Activated T-cell treated with anti-CD3 and anti-CD28 coated beads, Interleukin-2, amount 50 U/mL, for 4 hours (primary cell): Measurements from ENCODE around the gene STRN3. TPM values are rescaled to one million over a fixed set of nuclear protein-coding genes. Genes with fewer than 3 reads are reported as not detected.

Experiments used
- ATAC-seq, 2 donors: fragments of 200-7000 bp; cut with Tn5 transposase; one replicate each; pipeline ENCODE4 v1.10.0; 2021
- DNase-seq: peaks from one replicate; pipeline ENCODE4 v3.0.0-alpha.2; 2020
- H3K27me3 Mint-ChIP-seq: one replicate; pipeline ENCODE4 v1.8.0; 2021; ENCODE audit warnings: low read depth, mixed read lengths
- H3K36me3 Mint-ChIP-seq: one replicate; pipeline ENCODE4 v1.8.0; 2022; ENCODE audit warnings: mixed read lengths; ENCODE audit not compliant: insufficient read depth
- H3K4me1 Mint-ChIP-seq: one replicate; pipeline ENCODE4 v1.8.0; 2021; ENCODE audit warnings: low read depth, mixed read lengths
- H3K4me3 Mint-ChIP-seq: one replicate; pipeline ENCODE4 v1.8.0; 2021; ENCODE audit warnings: mild to moderate bottlenecking, moderate library complexity, mixed read lengths
- H3K9me3 Mint-ChIP-seq: one replicate; pipeline ENCODE4 v1.8.0; 2021; ENCODE audit warnings: mixed read lengths
- total RNA-seq, 3 donors: library from RNA; stranded (reverse); gene quantifications; one replicate each; pipeline ENCODE4 v1.2.1, GENCODE V29; 2021

The STRN3 gene
- total RNA-seq, 3 donors from 2014 or later = 21.4 to 24.1 (median 23.3) TPM

GRCh38 chr14:31000629-31001338 is 25.4 kb downstream of the STRN3 start:
- Mint-ChIP-seq H3K27me3 (no peaks in the 10 kb centered on the region), H3K4me3 (no peak overlapping the region), H3K9me3 (peaks cover 8% of the 10 kb centered on the region), H3K4me1 (peaks cover 27% of the 10 kb centered on the region), H3K36me3 (peaks cover 39% of the 10 kb centered on the region)
- DNase-seq (no peak), ATAC-seq (no peak)

GRCh38 chr14:30999038-30999773 is 27.0 kb downstream of the STRN3 start:
- ATAC-seq (no peak), DNase-seq (no peak)
- H3K9me3 Mint-ChIP-seq = peaks cover 8% of the 10 kb centered on the region
- H3K4me3 Mint-ChIP-seq = no peak overlapping the region
- peaks cover 34% of the 10 kb centered on the region for H3K36me3 Mint-ChIP-seq
- H3K27me3 Mint-ChIP-seq = no peaks in the 10 kb centered on the region
- H3K4me1 Mint-ChIP-seq = peaks cover 38% of the 10 kb centered on the region

GRCh38 chr14:30998100-30998706 is 28.0 kb downstream of the STRN3 start:
- DNase-seq (no peak), ATAC-seq (no peak)
- no peaks in the 10 kb centered on the region for H3K27me3 Mint-ChIP-seq
- no peak overlapping the region for H3K4me3 Mint-ChIP-seq
- H3K36me3 Mint-ChIP-seq = peaks cover 34% of the 10 kb centered on the region
- H3K4me1 Mint-ChIP-seq = peaks cover 39% of the 10 kb centered on the region
- peaks cover 8% of the 10 kb centered on the region for H3K9me3 Mint-ChIP-seq

- no peak for ATAC-seq
- peaks cover 30% of the 10 kb centered on the region for H3K36me3 Mint-ChIP-seq
- DNase-seq = no peak
- H3K4me1 Mint-ChIP-seq = peaks cover 40% of the 10 kb centered on the region
- H3K27me3 Mint-ChIP-seq = no peaks in the 10 kb centered on the region
- H3K9me3 Mint-ChIP-seq = peaks cover 8% of the 10 kb centered on the region
- no peak overlapping the region for H3K4me3 Mint-ChIP-seq
These were observed 29.1 kb downstream of the STRN3 start for GRCh38 chr14:30996892-30997659.

- H3K27me3 Mint-ChIP-seq = no peaks in the 10 kb centered on the region
- peaks cover 47% of the 10 kb centered on the region for H3K4me1 Mint-ChIP-seq
- H3K9me3 Mint-ChIP-seq = peaks cover 8% of the 10 kb centered on the region
- H3K4me3 Mint-ChIP-seq = no peak overlapping the region
- ATAC-seq = no peak
- H3K36me3 Mint-ChIP-seq = peaks cover 24% of the 10 kb centered on the region
- DNase-seq = no peak
These were observed 30.5 kb downstream of the STRN3 start for GRCh38 chr14:30995689-30996088.

GRCh38 chr14:30994681-30995620 is 31.2 kb downstream of the STRN3 start:
- no peak overlapping the region for H3K4me3 Mint-ChIP-seq
- DNase-seq (no peak), ATAC-seq (peak; percentile 72 to 75)
- peaks cover 43% of the 10 kb centered on the region for H3K4me1 Mint-ChIP-seq
- no peaks in the 10 kb centered on the region for H3K27me3 Mint-ChIP-seq
- peaks cover 8% of the 10 kb centered on the region for H3K9me3 Mint-ChIP-seq
- peaks cover 24% of the 10 kb centered on the region for H3K36me3 Mint-ChIP-seq

- no peak overlapping the region for H3K4me3 Mint-ChIP-seq
- H3K4me1 Mint-ChIP-seq = peaks cover 53% of the 10 kb centered on the region
- H3K27me3 Mint-ChIP-seq = no peaks in the 10 kb centered on the region
- ATAC-seq (no peak), DNase-seq (no peak)
- peaks cover 10% of the 10 kb centered on the region for H3K36me3 Mint-ChIP-seq
- H3K9me3 Mint-ChIP-seq = no peaks in the 10 kb centered on the region
These were observed 33.1 kb downstream of the STRN3 start for GRCh38 chr14:30993071-30993470.

- no peak overlapping the region for H3K4me3 Mint-ChIP-seq
- H3K27me3 Mint-ChIP-seq = no peaks in the 10 kb centered on the region
- peaks cover 49% of the 10 kb centered on the region for H3K4me1 Mint-ChIP-seq
- no peaks in the 10 kb centered on the region for H3K36me3 Mint-ChIP-seq
- H3K9me3 Mint-ChIP-seq = no peaks in the 10 kb centered on the region
- DNase-seq (no peak), ATAC-seq (no peak)
These were observed 34.8 kb downstream of the STRN3 start for GRCh38 chr14:30991408-30991807.

- ATAC-seq (no peak), DNase-seq (no peak)
- no peaks in the 10 kb centered on the region for H3K9me3 Mint-ChIP-seq
- H3K4me3 Mint-ChIP-seq = no peak overlapping the region
- H3K4me1 Mint-ChIP-seq = peaks cover 46% of the 10 kb centered on the region
- H3K36me3 Mint-ChIP-seq = peaks cover under 1% of the 10 kb centered on the region
- no peaks in the 10 kb centered on the region for H3K27me3 Mint-ChIP-seq
These were observed 35.4 kb downstream of the STRN3 start for GRCh38 chr14:30990770-30991169.

GRCh38 chr14:30988509-30988908 is 37.7 kb downstream of the STRN3 start:
- Mint-ChIP-seq H3K4me3 (no peak overlapping the region), H3K27me3 (no peaks in the 10 kb centered on the region), H3K9me3 (no peaks in the 10 kb centered on the region), H3K36me3 (peaks cover 2% of the 10 kb centered on the region), H3K4me1 (peaks cover 36% of the 10 kb centered on the region)
- ATAC-seq = no peak
- no peak for DNase-seq

- DNase-seq (no peak), ATAC-seq (no peak)
- Mint-ChIP-seq H3K4me3 (no peak overlapping the region), H3K9me3 (no peaks in the 10 kb centered on the region), H3K27me3 (no peaks in the 10 kb centered on the region), H3K36me3 (peaks cover 2% of the 10 kb centered on the region), H3K4me1 (peaks cover 21% of the 10 kb centered on the region)
These were observed 40.4 kb downstream of the STRN3 start for GRCh38 chr14:30985796-30986195.

- Mint-ChIP-seq H3K4me1 (peaks cover 16% of the 10 kb centered on the region), H3K4me3 (no peak overlapping the region), H3K9me3 (no peaks in the 10 kb centered on the region), H3K27me3 (no peaks in the 10 kb centered on the region), H3K36me3 (peaks cover 2% of the 10 kb centered on the region)
- no peak for ATAC-seq
- no peak for DNase-seq
These were observed 42.3 kb downstream of the STRN3 start for GRCh38 chr14:30983858-30984257.

- DNase-seq (no peak), ATAC-seq (no peak)
- H3K36me3 Mint-ChIP-seq = peaks cover 2% of the 10 kb centered on the region
- no peak overlapping the region for H3K4me3 Mint-ChIP-seq
- no peaks in the 10 kb centered on the region for H3K9me3 Mint-ChIP-seq
- no peaks in the 10 kb centered on the region for H3K27me3 Mint-ChIP-seq
- peaks cover 15% of the 10 kb centered on the region for H3K4me1 Mint-ChIP-seq
These were observed 43.6 kb downstream of the STRN3 start for GRCh38 chr14:30982533-30982932.
